ENCODE measurements around the gene ZCCHC4. TPM values are rescaled to one million over a fixed set of nuclear protein-coding genes. Genes with fewer than 3 reads are reported as not detected.

Gene ZCCHC4
- polyA plus RNA-seq, 1 donor (not counting 4 experiments of a cell fraction or from before 2014, with no cell fraction given) = 10.8 TPM

DNA sequence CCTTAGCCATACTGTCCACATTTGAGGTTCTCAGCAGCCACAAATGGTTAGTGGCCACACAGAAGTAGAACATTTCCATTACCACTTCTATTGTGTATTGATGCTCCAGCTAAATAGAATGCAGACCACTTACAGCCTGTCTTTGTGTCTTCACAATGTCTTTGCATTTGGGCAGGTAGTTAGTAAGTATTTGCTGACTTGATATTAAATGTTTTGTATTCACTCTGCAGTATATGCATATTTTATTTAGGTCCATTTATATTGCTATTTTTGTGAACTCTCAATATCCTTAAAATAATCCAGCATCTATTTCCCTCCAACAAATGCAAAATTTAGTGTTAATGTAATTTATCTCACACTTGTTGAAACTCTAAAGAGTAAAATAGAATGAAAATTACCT lies 91.1 kb downstream of the ZCCHC4 start:
- no peaks in the 10 kb centered on the region for H3K4me1 ChIP-seq (ENCODE audit: control insufficient read depth, extremely low read depth, insufficient read depth, low read length)
- no peak overlapping the region for H3K27ac ChIP-seq (ENCODE audit: control insufficient read depth, insufficient read depth, low read length)
- no peaks in the 10 kb centered on the region for H4K20me1 ChIP-seq (ENCODE audit: control insufficient read depth, extremely low read depth, insufficient read depth, low read length)
- H3K4me3 ChIP-seq (ENCODE audit: control insufficient read depth in 2 of 3, extremely low read depth in 1 of 3, insufficient read depth in 2 of 3, low read depth in 1 of 3, low read length in 3 of 3) = no peak overlapping the region
- DNase-seq (ENCODE audit: low read depth, low spot score) (no peak), FAIRE-seq (no peak)
- no peak overlapping the region for H2AFZ ChIP-seq (ENCODE audit: control insufficient read depth, low read length)
- dilution Hi-C loops (cut with MboI; ENCODE audit: extremely low pct_ligation_motif_present, low sequenced_read_pairs) = no loop called here
- H3K9me3 ChIP-seq (ENCODE audit: control insufficient read depth, low read depth, low read length) = no peaks in the 10 kb centered on the region
- H3K27me3 ChIP-seq (ENCODE audit: control insufficient read depth, extremely low read depth, insufficient read depth, low read length) = no peaks in the 10 kb centered on the region
- TF ChIP-seq, protein P1, sequence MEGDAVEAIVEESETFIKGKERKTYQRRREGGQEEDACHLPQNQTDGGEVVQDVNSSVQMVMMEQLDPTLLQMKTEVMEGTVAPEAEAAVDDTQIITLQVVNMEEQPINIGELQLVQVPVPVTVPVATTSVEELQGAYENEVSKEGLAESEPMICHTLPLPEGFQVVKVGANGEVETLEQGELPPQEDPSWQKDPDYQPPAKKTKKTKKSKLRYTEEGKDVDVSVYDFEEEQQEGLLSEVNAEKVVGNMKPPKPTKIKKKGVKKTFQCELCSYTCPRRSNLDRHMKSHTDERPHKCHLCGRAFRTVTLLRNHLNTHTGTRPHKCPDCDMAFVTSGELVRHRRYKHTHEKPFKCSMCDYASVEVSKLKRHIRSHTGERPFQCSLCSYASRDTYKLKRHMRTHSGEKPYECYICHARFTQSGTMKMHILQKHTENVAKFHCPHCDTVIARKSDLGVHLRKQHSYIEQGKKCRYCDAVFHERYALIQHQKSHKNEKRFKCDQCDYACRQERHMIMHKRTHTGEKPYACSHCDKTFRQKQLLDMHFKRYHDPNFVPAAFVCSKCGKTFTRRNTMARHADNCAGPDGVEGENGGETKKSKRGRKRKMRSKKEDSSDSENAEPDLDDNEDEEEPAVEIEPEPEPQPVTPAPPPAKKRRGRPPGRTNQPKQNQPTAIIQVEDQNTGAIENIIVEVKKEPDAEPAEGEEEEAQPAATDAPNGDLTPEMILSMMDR (optimal IDR thresholded peaks at IDR 0.05 in 1 of 3, IDR thresholded peaks at IDR 0.05 in 1 of 3, conservative IDR thresholded peaks at IDR 0.05 in 1 of 3; ENCODE audit: extremely low read depth in 1 of 3, insufficient read depth in 2 of 3, low read length in 3 of 3) = no peak
- TF ChIP-seq EZH2 (IDR thresholded peaks at IDR 0.05; ENCODE audit: low read length) = no peak
- H3K9ac ChIP-seq (ENCODE audit: control insufficient read depth, extremely low read depth, insufficient read depth, low read length) = no peak overlapping the region
- peaks cover 3 to 9% of the 10 kb centered on the region in 2 experiments for H3K36me3 ChIP-seq (ENCODE audit: control insufficient read depth in 2 of 2, extremely low read depth in 1 of 2, insufficient read depth in 2 of 2, low read length in 2 of 2)
- H3K4me2 ChIP-seq (ENCODE audit: control insufficient read depth, extremely low read depth, insufficient read depth, low read depth, low read length) = no peak overlapping the region
- no peaks in the 10 kb centered on the region for H3K79me2 ChIP-seq (ENCODE audit: control insufficient read depth, insufficient read depth, low read length)
- no peaks in the 10 kb centered on the region for H3K9me1 ChIP-seq (ENCODE audit: control insufficient read depth, extremely low read depth, insufficient read depth, low read length)

DNA sequence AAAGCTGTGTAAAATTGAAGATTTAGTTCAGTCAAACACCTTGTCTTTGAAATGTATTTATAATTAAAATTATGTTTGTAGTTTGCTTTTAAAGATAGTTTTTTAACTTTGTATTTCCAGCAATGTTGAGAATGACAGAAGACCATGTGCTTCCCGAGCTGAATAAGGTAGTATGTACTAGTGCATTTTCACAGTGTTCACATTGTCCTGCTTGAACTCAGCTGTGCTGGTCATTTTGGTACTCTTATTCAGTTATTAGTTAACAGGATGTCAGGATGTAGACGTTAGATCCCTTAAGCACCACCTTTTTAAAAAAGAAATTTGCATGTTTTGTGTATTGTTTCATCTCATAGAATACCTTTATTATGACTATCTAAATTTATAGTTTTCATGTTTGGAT lies 92.9 kb downstream of the ZCCHC4 start:
- H3K9me3 ChIP-seq (ENCODE audit: control insufficient read depth, low read depth, low read length) = no peaks in the 10 kb centered on the region
- dilution Hi-C loops (cut with MboI; ENCODE audit: extremely low pct_ligation_motif_present, low sequenced_read_pairs) = no loop called here

DNA sequence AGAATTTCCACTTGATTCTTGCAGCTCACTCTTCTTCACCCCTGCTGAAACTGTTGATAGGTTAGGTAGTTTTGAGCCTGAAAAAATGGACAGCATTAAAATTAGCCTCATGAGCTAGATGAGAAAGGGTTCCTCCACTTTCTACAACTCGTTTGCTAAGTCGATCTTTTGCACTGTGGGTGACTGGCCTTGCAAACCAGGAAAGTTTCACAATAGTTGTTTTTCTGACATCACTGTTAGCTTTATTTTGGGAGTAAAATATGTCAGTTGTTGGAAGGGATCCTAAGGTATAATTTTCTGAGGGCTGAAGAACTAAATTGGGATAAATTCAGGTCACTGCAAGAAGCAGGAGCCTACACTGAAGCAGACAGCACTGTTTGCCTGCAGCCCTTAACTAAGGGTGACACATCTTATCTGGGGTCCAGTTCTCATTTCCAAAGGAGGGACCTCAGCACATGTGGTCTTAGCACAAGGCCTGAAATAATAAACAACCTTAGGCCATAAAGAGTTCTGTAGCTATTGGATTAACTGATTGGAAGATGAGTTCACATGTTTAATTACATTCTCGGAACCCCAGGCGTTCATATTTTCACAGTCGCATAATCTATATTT lies 93.6 kb downstream of the ZCCHC4 start:
- Histone ChIP-seq H3K4me2 (ENCODE audit: control insufficient read depth, extremely low read depth, insufficient read depth, low read depth, low read length) (no peak overlapping the region), H3K36me3 (ENCODE audit: control insufficient read depth in 2 of 2, extremely low read depth in 1 of 2, insufficient read depth in 2 of 2, low read length in 2 of 2) (peaks cover 10 to 14% of the 10 kb centered on the region in 2 experiments), H3K9me1 (ENCODE audit: control insufficient read depth, extremely low read depth, insufficient read depth, low read length) (no peaks in the 10 kb centered on the region), H2AFZ (ENCODE audit: control insufficient read depth, low read length) (no peak overlapping the region), H3K27me3 (ENCODE audit: control insufficient read depth, extremely low read depth, insufficient read depth, low read length) (no peaks in the 10 kb centered on the region), H3K4me3 (ENCODE audit: control insufficient read depth in 2 of 3, extremely low read depth in 1 of 3, insufficient read depth in 2 of 3, low read depth in 1 of 3, low read length in 3 of 3) (no peak overlapping the region), H4K20me1 (ENCODE audit: control insufficient read depth, extremely low read depth, insufficient read depth, low read length) (no peaks in the 10 kb centered on the region), H3K9me3 (ENCODE audit: control insufficient read depth, low read depth, low read length) (no peaks in the 10 kb centered on the region), H3K4me1 (ENCODE audit: control insufficient read depth, extremely low read depth, insufficient read depth, low read length) (no peaks in the 10 kb centered on the region), H3K9ac (ENCODE audit: control insufficient read depth, extremely low read depth, insufficient read depth, low read length) (no peak overlapping the region), H3K79me2 (ENCODE audit: control insufficient read depth, insufficient read depth, low read length) (no peaks in the 10 kb centered on the region), H3K27ac (ENCODE audit: control insufficient read depth, insufficient read depth, low read length) (no peak overlapping the region)
- DNase-seq (ENCODE audit: low read depth, low spot score) (no peak), FAIRE-seq (no peak)
- dilution Hi-C loops (cut with MboI; ENCODE audit: extremely low pct_ligation_motif_present, low sequenced_read_pairs) = no loop called here
- TF ChIP-seq EZH2 (IDR thresholded peaks at IDR 0.05; ENCODE audit: low read length) = no peak
- TF ChIP-seq, protein P1 (optimal IDR thresholded peaks at IDR 0.05 in 1 of 3, IDR thresholded peaks at IDR 0.05 in 1 of 3, conservative IDR thresholded peaks at IDR 0.05 in 1 of 3; ENCODE audit: extremely low read depth in 1 of 3, insufficient read depth in 2 of 3, low read length in 3 of 3) = no peak

More for the DNA sequence above, 92.9 kb downstream of the ZCCHC4 start:
- DNase-seq (ENCODE audit: low read depth, low spot score) = no peak
- TF ChIP-seq EZH2 (IDR thresholded peaks at IDR 0.05; ENCODE audit: low read length) = no peak
- H3K36me3 ChIP-seq (ENCODE audit: control insufficient read depth in 2 of 2, extremely low read depth in 1 of 2, insufficient read depth in 2 of 2, low read length in 2 of 2) = peaks cover 8% of the 10 kb centered on the region in 2 experiments
- H3K9ac ChIP-seq (ENCODE audit: control insufficient read depth, extremely low read depth, insufficient read depth, low read length) = no peak overlapping the region
- no peak overlapping the region for H2AFZ ChIP-seq (ENCODE audit: control insufficient read depth, low read length)
- no peak overlapping the region for H3K27ac ChIP-seq (ENCODE audit: control insufficient read depth, insufficient read depth, low read length)
- H3K9me1 ChIP-seq (ENCODE audit: control insufficient read depth, extremely low read depth, insufficient read depth, low read length) = no peaks in the 10 kb centered on the region
- no peaks in the 10 kb centered on the region for H4K20me1 ChIP-seq (ENCODE audit: control insufficient read depth, extremely low read depth, insufficient read depth, low read length)
- H3K4me3 ChIP-seq (ENCODE audit: control insufficient read depth in 2 of 3, extremely low read depth in 1 of 3, insufficient read depth in 2 of 3, low read depth in 1 of 3, low read length in 3 of 3) = no peak overlapping the region
- no peaks in the 10 kb centered on the region for H3K79me2 ChIP-seq (ENCODE audit: control insufficient read depth, insufficient read depth, low read length)
- no peaks in the 10 kb centered on the region for H3K4me1 ChIP-seq (ENCODE audit: control insufficient read depth, extremely low read depth, insufficient read depth, low read length)
- no peak overlapping the region for H3K4me2 ChIP-seq (ENCODE audit: control insufficient read depth, extremely low read depth, insufficient read depth, low read depth, low read length)
- FAIRE-seq = no peak
- no peaks in the 10 kb centered on the region for H3K27me3 ChIP-seq (ENCODE audit: control insufficient read depth, extremely low read depth, insufficient read depth, low read length)

Data from keratinocyte (primary cell).